SH-SY5Y (cell line): Measurements from ENCODE around the gene MYT1.

Experiments used
- GATA2 ChIP-seq: IDR thresholded peaks from 2 replicates; pipeline ENCODE4 v1.6.1; 2011; ENCODE audit warnings: mild to moderate bottlenecking, low read depth, low read length
- GATA3 ChIP-seq: IDR thresholded peaks from 2 replicates; pipeline ENCODE4 v1.6.1; 2011; ENCODE audit warnings: low read depth, mild to moderate bottlenecking, low read length, moderate library complexity

The MYT1 gene

DNA sequence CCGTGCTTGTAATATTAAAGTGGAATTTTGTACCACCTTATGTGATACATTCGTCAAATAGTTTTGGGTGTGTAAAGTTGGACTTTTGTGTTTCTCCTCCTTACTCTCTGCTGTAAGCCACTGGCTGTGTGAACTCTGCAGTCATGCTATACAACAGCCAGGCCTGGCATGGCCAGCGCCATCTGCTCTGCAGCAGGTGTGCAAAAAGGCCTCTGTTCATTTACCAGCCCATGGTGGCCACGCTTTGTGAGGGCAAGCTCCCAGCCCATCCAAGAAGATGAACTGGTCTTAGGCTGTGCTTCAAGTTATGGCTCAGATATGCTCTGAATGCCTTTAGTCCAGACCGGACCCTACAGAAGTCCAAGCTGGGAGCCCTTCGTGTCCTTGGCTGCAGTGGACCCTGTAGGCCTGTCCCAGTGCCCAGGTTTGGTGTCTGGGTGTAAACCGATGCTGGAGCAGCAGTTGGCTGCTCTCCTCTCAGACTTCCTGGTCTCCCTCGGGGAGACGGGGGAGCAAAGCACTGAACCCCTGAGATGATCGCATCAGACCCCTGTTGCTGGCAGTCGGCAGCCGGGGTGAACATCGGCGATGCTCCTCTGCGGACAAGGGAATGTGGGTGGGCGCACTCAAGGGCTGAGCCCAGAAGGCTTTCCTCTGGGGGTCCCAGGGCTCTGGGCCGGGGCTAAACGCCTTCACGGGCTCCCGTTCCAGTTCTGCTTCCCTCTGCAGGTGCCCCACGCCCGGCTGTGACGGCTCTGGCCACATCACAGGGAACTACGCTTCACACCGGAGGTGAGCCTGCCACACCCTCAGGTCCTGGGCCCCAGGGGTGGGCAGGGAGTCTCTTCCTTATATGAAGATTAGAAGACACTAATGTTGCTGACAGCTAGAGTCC is 62.7 kb downstream of the MYT1 start:
- no peak for TF ChIP-seq GATA2

DNA sequence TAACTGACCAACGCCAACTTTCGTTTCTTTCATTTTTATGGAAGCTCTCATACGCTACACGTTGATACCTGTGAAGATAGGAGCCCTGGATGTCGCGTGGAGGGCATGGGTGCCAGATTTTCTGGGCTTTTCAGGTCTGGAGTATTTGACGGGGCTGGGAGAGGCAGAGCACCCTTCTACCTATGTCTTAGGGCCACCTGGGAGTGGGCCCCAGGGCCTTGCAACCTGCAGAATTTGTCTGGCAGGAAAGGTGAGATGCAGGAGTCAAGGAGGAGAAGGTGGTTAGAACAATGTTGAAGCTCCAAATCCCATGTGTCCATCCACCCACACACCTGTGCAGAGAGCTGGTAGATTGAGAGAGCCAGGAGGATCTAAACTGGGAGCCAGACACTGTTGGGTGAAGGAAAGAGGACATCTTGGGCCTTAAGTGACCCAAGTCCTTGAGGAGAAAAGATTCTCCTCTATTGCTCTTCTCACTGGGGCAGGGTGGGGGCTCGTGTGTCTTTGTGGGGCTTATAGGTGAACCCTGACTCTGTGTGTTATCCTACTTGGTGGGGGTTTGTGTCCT is 63.9 kb downstream of the MYT1 start:
- TF ChIP-seq GATA2, result no peak
- no peak for TF ChIP-seq GATA3

DNA sequence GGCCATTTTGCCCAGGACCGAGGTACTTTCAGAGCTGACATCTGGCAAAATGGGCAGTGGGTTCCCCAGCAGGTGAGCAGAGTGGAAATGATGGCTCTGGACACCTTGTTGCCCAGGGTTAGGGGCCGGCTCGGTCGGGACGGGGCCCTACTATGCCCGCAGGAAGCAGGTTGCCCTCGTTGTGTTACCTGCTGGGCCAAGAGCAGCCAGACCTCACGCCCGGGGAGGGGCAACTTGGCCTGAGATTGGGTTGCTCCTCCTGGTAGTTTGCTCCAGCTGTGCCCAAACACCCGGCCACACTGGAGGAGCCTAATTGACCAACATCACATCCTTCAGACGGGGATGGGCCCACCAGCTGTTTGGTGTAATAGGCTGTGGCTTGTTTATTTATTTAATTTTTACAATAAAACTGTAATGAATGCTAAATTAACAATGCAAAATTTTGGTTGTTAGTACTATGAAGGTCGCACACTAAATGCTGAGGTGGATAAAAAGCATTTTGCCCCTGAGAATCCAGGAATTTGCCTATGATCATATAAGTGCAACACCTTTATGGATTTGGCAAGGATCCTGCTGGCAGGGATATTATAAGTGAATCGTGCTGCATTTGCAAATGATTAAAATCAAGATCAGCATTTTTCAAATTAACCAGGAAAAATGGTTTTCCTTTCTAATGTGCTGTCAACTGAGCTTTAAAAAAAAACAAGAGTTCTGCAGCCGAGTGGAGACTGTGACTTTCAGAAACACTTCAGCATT is 64.7 kb downstream of the MYT1 start:
- no peak for TF ChIP-seq GATA3
- no peak for TF ChIP-seq GATA2

DNA sequence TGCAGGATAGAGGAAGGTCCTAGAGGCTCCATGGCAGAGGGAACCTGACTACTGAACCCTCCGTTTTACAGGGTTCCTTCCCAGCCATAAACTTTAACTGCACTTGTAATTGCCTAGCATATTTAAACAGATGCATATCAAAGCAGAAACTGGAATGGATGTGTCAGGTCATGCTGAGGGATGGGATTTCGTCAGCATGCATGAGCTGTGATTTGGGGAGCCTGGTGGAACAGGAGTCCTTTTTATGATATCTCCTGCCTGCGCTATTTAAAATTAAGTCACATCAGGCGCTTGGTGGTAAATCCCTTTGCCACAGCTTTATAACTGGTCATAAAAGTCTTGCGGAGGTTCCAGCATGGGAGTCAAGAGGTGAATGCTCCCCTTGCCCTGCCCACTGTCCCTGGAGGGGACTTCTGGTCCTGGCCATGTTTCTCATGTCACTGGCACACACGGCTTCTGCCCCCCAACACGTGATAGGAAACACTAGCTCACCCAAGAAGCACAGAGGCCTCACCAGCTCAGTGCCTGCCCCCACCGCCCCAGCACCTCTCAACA is 65.3 kb downstream of the MYT1 start:
- TF ChIP-seq GATA3 (no peak), GATA2 (no peak)

DNA sequence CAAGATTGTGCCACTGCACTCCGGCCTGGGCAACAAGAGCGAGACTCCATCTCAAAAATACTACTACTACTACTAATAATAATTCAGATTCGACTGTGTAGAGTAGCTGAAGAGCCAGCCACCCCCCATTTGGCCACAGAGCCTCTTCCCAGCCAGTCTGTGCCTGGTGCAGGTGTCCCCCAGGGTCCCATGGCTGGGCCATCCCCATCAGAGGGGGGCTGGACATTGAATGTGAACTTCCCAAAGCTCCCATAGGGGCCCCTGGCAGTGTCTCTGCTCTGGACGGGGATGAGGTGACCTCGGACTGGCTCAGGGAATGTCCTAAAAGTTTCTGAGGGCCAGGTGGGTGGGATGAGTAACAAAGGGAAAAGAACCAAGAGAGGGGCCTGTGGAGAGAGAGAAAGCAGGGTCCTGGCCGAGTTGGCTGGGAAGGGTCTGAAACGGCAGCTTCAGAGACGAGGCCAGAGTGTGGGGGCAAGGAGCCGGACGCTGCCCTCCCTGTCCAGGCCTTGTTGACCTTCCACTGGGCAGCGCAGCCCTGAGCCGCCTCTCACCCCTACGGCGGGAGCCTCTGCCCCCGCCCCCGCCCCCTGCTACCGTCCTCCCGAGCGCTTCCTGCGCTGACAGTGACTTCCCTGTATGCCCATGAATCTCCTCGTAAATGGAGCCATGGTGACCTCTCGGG is 66.4 kb downstream of the MYT1 start:
- TF ChIP-seq GATA3 (no peak), GATA2 (no peak)

DNA sequence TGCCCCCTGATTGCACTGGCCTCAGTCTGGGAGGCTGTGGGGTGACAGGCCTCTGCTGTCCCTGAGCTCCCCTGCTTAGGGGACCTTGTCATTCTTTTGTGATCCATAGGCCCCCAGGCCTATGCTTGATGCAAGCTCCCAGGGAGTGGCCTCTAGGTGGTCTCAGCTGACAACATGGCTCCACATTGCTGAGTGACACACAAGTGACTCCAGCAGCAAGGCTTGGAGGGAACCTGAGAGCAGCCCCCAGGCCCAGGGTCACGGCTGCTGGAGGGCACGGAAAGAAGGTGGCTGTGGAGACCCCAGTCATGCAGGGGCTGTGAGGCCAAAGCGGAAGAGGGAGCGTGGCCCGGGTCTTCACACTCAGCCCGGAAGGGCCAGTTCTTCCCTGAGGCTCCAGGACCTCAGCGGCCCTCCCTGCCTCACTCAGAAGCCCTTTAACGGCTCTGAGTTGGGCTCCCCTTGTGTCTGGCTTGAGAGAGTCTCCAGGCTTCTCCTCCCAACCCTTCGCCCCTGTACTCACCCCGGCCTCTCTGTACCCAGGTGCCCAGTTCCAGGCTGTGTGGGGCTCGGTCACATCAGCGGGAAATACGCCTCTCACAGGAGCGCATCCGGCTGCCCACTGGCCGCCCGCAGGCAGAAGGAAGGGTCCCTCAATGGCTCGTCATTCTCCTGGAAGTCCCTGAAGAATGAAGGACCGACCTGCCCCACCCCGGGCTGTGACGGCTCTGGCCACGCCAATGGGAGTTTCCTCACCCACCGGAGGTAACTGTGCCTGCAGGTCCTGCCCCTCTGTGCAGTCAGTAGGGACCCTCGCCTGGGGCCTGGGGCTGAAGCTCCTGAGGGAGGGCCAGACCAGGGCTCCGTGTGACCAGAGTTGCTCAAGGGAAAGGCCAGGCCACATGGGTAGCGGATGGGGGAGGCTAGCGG is 67.6 kb downstream of the MYT1 start:
- TF ChIP-seq GATA2 (no peak), GATA3 (no peak)

DNA sequence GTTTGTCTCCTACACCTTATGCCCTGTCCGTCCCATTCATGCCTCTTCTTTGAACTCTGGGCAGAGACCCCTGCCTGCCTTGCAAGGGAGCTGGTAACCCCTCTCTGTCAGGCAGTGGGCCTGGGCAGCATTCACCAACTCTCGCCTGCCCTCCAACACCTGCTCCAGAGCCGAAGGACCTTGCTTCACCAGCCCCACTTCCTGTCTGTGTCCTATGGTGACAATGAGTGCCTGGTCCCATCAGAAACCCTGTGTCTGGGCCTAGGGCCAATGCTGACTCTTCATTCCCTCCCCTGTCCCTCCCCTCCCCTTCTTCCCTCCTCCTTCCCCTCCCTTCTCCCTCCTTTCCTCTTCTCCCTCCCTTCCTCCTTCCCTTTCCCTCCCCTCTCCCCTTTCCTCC is 68.5 kb downstream of the MYT1 start:
- TF ChIP-seq GATA2 (no peak), GATA3 (no peak)

DNA sequence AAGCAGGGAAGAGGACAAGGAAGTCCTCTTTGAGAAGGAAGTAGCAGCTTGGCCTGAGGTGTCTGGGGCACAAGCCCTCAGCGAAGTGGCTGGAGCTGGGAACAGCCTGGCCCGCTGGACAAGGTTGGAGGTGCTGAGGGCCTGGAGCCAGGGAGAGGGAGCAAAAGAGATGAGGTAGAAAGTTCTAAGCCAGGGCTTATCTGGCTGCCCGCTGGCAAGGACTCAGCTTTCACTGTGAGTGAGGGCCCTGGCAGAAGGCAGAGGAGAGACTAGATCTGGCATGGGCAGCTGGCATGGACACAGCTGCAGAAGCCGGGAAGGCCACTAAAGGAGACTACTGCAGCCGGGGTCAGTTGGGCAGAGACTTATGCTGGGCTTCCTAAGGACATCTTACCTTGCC is 69.5 kb downstream of the MYT1 start:
- TF ChIP-seq GATA3, result no peak
- TF ChIP-seq GATA2, result no peak

DNA sequence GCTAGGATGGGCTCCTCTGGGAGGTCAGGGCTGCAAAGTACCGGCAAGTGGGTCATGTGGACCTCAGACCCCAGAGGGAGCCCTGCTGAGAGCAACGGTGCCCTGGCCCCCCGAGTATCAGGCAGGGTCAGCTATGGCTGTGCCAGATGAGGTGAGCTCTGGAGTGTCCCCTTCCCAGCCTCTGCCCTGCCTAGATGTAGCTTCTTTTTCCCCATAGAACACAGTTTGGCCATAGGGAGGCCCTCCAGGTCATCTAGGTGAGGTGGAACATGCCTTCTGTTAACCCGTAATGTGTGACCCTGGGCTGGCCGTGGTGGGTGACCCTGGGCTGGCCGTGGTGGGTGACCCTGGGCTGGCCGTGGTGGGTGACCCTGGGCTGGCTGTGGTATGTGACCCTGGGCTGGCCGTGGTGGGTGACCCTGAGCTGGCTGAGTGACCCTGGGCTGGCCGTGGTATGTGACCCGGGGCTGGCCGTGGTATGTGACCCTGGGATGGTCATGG is 70.1 kb downstream of the MYT1 start:
- TF ChIP-seq GATA3 (no peak), GATA2 (no peak)

DNA sequence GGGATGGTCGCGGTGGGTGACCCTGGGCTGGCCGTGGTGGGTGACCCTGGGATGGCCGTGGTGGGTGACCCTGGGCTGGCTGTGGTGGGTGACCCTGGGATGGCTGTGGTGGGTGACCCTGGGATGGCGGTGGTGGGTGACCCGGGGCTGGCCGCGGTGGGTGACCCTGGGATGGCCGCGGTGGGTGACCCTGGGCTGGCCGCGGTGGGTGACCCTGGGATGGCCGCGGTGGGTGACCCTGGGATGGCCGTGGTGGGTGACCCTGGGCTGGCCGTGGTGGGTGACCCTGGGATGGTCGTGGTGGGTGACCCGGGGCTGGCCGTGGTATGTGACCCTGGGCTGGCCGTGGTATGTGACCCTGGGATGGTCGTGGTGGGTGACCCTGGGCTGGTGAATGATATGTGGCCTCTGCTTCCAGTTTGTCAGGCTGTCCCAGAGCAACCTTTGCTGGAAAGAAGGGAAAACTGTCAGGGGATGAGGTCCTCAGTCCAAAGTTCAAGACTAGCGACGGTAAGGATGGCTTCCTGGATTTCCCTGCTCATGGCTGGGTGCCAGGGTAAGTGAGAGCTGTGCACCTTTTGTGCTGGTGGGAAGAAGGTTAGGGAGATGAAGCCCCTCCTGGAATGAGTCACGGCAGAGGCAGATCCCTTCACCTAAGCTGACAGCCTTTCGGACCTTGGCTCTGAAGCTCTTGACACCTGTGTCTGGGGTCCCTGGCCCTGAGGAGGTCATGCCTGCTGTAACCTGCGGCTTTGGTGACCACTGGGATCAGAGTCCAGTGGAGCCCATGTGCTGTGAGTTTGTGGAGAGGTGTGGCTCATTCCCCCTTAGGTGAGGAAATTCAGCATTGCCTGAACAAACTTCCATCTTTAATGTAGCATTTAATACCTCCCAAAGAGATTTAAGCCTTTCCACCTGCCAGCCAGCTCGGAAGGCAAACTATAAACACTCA is 72.2 kb downstream of the MYT1 start:
- TF ChIP-seq GATA2, result no peak
- TF ChIP-seq GATA3, result no peak

DNA sequence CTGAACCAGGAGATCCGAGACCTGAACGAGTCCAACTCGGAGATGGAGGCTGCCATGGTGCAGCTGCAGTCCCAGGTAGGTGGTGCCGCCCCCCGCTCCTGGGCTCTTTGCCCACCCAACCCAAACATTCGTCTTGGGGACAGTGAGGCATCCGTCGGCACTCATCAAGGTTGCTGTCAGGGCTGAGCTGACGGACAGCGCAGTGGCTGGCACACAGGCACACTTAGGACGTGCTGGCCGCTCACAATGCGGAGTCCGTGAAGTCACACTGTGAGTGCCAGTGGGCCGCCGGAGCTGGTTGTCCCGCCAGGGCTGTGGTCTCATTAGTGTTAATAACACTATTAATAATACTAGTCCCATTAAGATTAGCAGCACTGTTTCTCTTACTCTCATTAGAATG is 73.1 kb downstream of the MYT1 start:
- no peak for TF ChIP-seq GATA2
- TF ChIP-seq GATA3, result no peak
